Ovary (tissue), 3 donors: Measurements from ENCODE around the gene NAALADL2.

Source experiments
- POLR2A ChIP-seq: fragments of 450-650 bp; IDR thresholded peaks from one replicate; pipeline ENCODE4 v1.6.1; 2017; ENCODE audit warnings: antibody characterized with exemption, mild to moderate bottlenecking, moderate library complexity
- TF ChIP-seq, protein P1 (sequence below), 3 donors: fragments of 450-650 bp in 2 of 3; fragments of 200-600 bp in 1 of 3; IDR thresholded peaks; one replicate each; pipeline versions ENCODE4 v1.5.1 to v1.8.0; 2016 to 2022; ENCODE audit warnings: antibody characterized with exemption in 3 of 3, mild to moderate bottlenecking in 1 of 3
- donor health status: DM: no; HTN: no; CAD: no.

DNA sequence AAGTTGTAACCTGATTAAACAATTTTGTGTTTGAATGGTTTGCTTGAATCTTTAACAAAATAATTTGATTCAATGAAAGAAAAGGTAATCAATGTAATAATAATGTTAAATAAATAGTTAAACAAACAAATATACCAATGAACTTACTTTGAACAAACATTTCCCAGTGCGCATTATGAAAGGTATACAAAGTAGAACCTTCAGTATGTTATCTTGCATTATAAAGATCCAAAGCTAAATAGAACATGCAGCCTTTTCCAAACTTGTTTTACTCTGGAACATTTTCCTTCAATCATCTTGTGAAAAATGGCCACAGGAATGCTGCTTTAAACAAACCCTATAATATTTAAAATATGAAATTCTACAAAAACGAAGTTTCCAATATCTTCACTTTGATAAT, 620.0 kb downstream of the NAALADL2 start:
- no peak for TF ChIP-seq POLR2A
- TF ChIP-seq, protein P1, sequence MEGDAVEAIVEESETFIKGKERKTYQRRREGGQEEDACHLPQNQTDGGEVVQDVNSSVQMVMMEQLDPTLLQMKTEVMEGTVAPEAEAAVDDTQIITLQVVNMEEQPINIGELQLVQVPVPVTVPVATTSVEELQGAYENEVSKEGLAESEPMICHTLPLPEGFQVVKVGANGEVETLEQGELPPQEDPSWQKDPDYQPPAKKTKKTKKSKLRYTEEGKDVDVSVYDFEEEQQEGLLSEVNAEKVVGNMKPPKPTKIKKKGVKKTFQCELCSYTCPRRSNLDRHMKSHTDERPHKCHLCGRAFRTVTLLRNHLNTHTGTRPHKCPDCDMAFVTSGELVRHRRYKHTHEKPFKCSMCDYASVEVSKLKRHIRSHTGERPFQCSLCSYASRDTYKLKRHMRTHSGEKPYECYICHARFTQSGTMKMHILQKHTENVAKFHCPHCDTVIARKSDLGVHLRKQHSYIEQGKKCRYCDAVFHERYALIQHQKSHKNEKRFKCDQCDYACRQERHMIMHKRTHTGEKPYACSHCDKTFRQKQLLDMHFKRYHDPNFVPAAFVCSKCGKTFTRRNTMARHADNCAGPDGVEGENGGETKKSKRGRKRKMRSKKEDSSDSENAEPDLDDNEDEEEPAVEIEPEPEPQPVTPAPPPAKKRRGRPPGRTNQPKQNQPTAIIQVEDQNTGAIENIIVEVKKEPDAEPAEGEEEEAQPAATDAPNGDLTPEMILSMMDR (IDR thresholded peaks at IDR 0.05) = no peak
